Measurements from ENCODE around the gene LGALS7.

DNA sequence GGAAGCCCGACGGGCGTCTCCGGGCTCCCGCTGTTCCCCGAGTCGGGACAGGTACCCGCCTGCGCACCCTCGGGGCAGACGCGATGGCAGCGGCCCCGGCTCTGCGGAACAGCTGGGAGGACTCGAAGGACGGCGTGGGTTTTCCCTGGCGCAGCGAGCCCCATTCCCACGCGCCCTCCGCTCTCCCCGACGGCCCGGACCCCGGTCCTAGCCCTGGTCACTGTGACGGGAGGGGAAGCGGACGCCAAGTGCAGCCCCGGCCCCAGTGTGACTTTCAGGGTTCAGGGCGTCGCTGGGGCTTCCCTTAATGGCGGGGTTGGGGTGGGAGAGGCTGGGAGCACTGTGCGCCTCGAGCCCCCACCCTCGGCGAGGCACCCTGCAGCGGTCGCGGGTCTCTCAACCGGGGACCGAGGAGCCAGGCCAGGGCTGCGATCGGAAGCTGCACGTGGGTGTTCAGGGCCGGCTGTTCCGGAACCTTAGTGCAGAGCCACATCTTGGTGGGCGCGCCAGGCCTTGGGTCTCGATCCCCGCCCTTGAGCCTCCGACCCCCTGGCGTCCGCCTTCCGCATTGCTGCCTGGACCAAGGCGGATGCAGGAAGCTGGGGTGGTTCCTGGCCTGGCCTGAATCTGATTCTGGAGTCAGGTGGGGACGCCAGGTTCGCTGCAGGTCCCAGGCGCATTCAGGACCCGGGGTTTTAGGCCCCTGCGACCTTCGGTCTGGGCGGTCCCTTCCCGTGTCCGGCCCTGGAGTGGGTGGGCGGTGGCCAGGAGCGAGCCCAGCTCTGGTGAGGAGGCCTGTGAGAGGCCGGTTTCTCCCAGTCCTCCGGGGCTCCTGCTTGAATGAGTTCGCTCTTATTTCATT, 19.2 kb upstream of the LGALS7 start:
- TF ChIP-seq GATA2 (IDR thresholded peaks at IDR 0.05; ENCODE audit: low read depth, low read length) (no peak), GATA3 (IDR thresholded peaks at IDR 0.05; ENCODE audit: low read depth, low read length) (no peak)
